Panc1 (cell line): ENCODE results near the gene TARP.

ENCODE experiments used
- POLR2AphosphoS5 ChIP-seq: IDR thresholded peaks from 2 replicates; pipeline ENCODE4 v1.6.1; 2012; ENCODE audit warnings: mild to moderate bottlenecking, low read depth, low read length, moderate library complexity
- REST ChIP-seq, 2 experiments: IDR thresholded peaks; 2 replicates each; pipeline ENCODE4 v1.6.1; 2011 to 2012; ENCODE audit warnings: low read depth in 2 of 2, control low read depth in 1 of 2, low read length in 1 of 2, mild to moderate bottlenecking in 1 of 2, moderate library complexity in 1 of 2; ENCODE audit not compliant: insufficient read depth in 1 of 2
- SIN3A ChIP-seq: IDR thresholded peaks from 2 replicates; pipeline ENCODE4 v1.6.1; 2012; ENCODE audit warnings: low read depth, mild to moderate bottlenecking, low read length, moderate library complexity, borderline replicate concordance; ENCODE audit not compliant: insufficient read depth
- TCF7L2 ChIP-seq: IDR thresholded peaks from 2 replicates; pipeline ENCODE4 v1.6.1; 2011; ENCODE audit warnings: mild to moderate bottlenecking, low read depth, low read length, inconsistent platforms
- TF ChIP-seq, protein P1 (sequence below): fragments of 450-650 bp; IDR thresholded peaks from 2 replicates; pipeline ENCODE4 v1.5.1; 2017; ENCODE audit warnings: mild to moderate bottlenecking

DNA sequence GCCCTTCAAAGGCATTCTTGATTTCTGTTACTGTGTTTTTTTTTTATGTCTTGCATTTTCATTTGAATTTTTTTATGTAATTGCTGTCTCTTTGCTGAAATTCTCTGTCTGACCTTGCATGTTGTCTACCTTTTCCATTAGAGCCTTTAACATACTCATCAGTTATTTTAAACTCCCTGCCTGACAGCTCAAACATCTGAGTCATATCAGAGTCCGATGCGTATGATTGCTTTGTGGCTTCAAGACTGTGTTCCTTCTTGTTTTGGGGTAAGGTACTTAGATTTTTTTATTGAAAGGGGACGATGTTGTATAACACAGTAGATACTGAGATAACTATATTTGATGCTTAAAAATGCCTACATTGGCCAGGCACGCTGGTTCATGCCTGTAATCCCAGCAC, 9.7 kb upstream of the TARP start:
- no peak for TF ChIP-seq POLR2AphosphoS5
- no peak for TF ChIP-seq REST (IDR thresholded peaks at IDR 0.05; ENCODE audit: insufficient read depth in 1 of 2, low read depth in 2 of 2, low read length in 1 of 2)
- TF ChIP-seq, protein P1, sequence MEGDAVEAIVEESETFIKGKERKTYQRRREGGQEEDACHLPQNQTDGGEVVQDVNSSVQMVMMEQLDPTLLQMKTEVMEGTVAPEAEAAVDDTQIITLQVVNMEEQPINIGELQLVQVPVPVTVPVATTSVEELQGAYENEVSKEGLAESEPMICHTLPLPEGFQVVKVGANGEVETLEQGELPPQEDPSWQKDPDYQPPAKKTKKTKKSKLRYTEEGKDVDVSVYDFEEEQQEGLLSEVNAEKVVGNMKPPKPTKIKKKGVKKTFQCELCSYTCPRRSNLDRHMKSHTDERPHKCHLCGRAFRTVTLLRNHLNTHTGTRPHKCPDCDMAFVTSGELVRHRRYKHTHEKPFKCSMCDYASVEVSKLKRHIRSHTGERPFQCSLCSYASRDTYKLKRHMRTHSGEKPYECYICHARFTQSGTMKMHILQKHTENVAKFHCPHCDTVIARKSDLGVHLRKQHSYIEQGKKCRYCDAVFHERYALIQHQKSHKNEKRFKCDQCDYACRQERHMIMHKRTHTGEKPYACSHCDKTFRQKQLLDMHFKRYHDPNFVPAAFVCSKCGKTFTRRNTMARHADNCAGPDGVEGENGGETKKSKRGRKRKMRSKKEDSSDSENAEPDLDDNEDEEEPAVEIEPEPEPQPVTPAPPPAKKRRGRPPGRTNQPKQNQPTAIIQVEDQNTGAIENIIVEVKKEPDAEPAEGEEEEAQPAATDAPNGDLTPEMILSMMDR, result no peak
- TF ChIP-seq TCF7L2, result no peak
- TF ChIP-seq SIN3A, result no peak
